T-helper 1 cell treated with Interleukin-12 subunit alpha and Interleukin-12 subunit beta and Interleukin-4 antibody, amounts not matched to agents 30 ng/mL and 1 ng/mL, for 36 hours (primary cell): ENCODE data around the gene MCHR1. TPM values are rescaled to one million over a fixed set of nuclear protein-coding genes. Genes with fewer than 3 reads are reported as not detected.
"Not testable (repeated sequence)": the region's sequence is repeated elsewhere in the genome, so short reads cannot be mapped to it uniquely, and the experiment has no call there.

Experiments
- intact Hi-C: fragments of 100-400 bp; cut with micrococcal nuclease; formaldehyde crosslinking; loops from one replicate; pipeline ENCODE4 v1.15.1; 2024
- total RNA-seq: library from RNA; stranded (reverse); gene quantifications from 2 replicates; pipeline ENCODE4 v1.2.3, GENCODE V29; 2022

MCHR1 gene
- total RNA-seq, 1 donor from 2014 or later, result not detected

- intact Hi-C loops, result loop anchor here (5.0 kb wide), 1 partner anchor 268 kb away; the partner anchor contains the start of gene RBX1
These were observed 5.4 kb downstream of the MCHR1 start for GRCh38 chr22:40684728-40685127.

GRCh38 chr22:40685406-40685805 is 6.1 kb downstream of the MCHR1 start:
- intact Hi-C loops, result no loop called here

GRCh38 chr22:40687706-40688105 is 8.4 kb downstream of the MCHR1 start:
- intact Hi-C loops, result no loop called here

- intact Hi-C loops, result no loop called here
These were observed 11.1 kb downstream of the MCHR1 start for GRCh38 chr22:40690370-40690769.

GRCh38 chr22:40691532-40691931 is 12.2 kb downstream of the MCHR1 start:
- intact Hi-C loops, result no loop called here

GRCh38 chr22:40694411-40694810 is 15.1 kb downstream of the MCHR1 start:
- intact Hi-C loops, result no loop called here

- intact Hi-C loops, result no loop called here
These were observed 22.0 kb downstream of the MCHR1 start for GRCh38 chr22:40701274-40701673.

GRCh38 chr22:40703174-40703573 is 23.9 kb downstream of the MCHR1 start:
- intact Hi-C loops, result no loop called here

GRCh38 chr22:40703736-40704135 is 24.5 kb downstream of the MCHR1 start:
- intact Hi-C loops, result no loop called here

- intact Hi-C loops, result no loop called here
These were observed 26.8 kb downstream of the MCHR1 start for GRCh38 chr22:40705918-40706682.

- intact Hi-C loops, result no loop called here
These were observed 27.9 kb downstream of the MCHR1 start for GRCh38 chr22:40707154-40707553.

GRCh38 chr22:40708177-40708576 is 28.9 kb downstream of the MCHR1 start:
- intact Hi-C loops, result no loop called here

- intact Hi-C loops, result no loop called here
These were observed 30.6 kb downstream of the MCHR1 start for GRCh38 chr22:40709752-40710413.

GRCh38 chr22:40712311-40712710 is 33.0 kb downstream of the MCHR1 start:
- intact Hi-C loops, result no loop called here

GRCh38 chr22:40714499-40715337 is 35.4 kb downstream of the MCHR1 start:
- intact Hi-C loops, result no loop called here

GRCh38 chr22:40716116-40716515 is 36.8 kb downstream of the MCHR1 start:
- intact Hi-C loops, result no loop called here

GRCh38 chr22:40717657-40718056 is 38.4 kb downstream of the MCHR1 start:
- intact Hi-C loops, result not testable (repeated sequence)

GRCh38 chr22:40718250-40719204 is 39.2 kb downstream of the MCHR1 start:
- intact Hi-C loops, result no loop called here

GRCh38 chr22:40719599-40719998 is 40.3 kb downstream of the MCHR1 start:
- intact Hi-C loops, result no loop called here

GRCh38 chr22:40720156-40720537 is 40.9 kb downstream of the MCHR1 start:
- intact Hi-C loops, result not testable (repeated sequence)
